Suprapubic skin (tissue), 4 donors: ENCODE results near the gene SPAG16.

Experiments used
- CTCF ChIP-seq, 2 donors: fragments of 200-600 bp in 1 of 2; fragments of 450-650 bp in 1 of 2; sonication (generic) in 1 of 2; IDR thresholded peaks; one replicate each; pipeline ENCODE4 v1.5.1; 2016 to 2019; ENCODE audit warnings: antibody characterized with exemption in 2 of 2, mild to moderate bottlenecking in 1 of 2, moderate library complexity in 1 of 2
- EP300 ChIP-seq: sonication (generic); formaldehyde crosslinking; IDR thresholded peaks from one replicate; pipeline ENCODE4 v1.6.1; 2017; ENCODE audit warnings: antibody characterized with exemption
- POLR2A ChIP-seq, 2 donors: fragments of 450-650 bp; IDR thresholded peaks; one replicate each; pipeline ENCODE4 v1.6.1; 2017; ENCODE audit warnings: antibody characterized with exemption in 2 of 2, mild to moderate bottlenecking in 2 of 2, moderate library complexity in 2 of 2
- POLR2AphosphoS5 ChIP-seq, 3 donors: sonication (generic); formaldehyde crosslinking; IDR thresholded peaks; one replicate each; pipeline ENCODE4 v1.6.1; 2017; ENCODE audit warnings: antibody characterized with exemption in 3 of 3

GRCh38 chr2:214377286-214377624 lies 1093.0 kb downstream of the SPAG16 start:
- no peak for TF ChIP-seq CTCF (IDR thresholded peaks at IDR 0.05)
- no peak for TF ChIP-seq POLR2A (IDR thresholded peaks at IDR 0.05)
- TF ChIP-seq POLR2AphosphoS5 (IDR thresholded peaks at IDR 0.05) = no peak
- no peak for TF ChIP-seq EP300
